ENCODE results near the gene MYO7A.

MYO7A gene

DNA sequence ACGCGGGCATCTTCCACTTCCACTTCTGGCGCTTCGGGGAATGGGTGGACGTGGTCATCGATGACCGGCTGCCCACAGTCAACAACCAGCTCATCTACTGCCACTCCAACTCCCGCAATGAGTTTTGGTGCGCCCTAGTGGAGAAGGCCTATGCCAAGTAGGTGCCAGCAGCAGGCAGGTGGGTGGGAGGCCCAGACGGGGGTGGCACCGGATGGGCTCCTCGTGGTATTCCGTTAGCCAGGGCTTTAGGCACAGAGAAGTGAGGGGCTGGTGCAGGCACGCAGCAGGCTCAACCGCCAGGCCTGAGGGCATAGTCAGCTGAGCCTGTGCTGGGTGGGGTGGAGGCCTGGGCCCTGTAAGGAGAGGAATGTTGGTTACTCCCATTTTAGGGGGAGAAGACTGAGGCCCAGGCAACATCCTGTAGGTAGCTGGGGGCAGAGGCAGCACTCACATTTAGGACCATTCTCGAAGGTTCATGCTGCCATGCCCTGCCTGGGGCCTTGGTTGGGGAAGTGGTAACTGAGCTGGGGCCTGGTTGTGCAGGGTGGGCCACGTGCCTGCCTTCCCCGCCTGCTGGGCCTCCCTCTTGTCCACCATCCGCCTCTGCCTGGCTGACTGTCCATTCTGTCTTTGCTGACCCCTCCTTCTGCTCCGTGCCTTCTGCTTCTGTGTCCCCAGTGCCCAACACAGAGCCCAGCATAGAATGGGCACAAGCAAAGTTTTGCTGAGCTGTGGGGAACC, 15.2 kb upstream of the MYO7A start:
- DNase-seq, result no peak

GRCh38 chr11:77113382-77114088, 14.5 kb upstream of the MYO7A start:
- DNase-seq, result peak; percentile 21

GRCh38 chr11:77114089-77114463, 14.0 kb upstream of the MYO7A start:
- DNase-seq, result no peak

- no peak for DNase-seq
These were observed 12.8 kb upstream of the MYO7A start for GRCh38 chr11:77115181-77115611.

GRCh38 chr11:77115956-77116355, 12.1 kb upstream of the MYO7A start:
- DNase-seq, result no peak

DNA sequence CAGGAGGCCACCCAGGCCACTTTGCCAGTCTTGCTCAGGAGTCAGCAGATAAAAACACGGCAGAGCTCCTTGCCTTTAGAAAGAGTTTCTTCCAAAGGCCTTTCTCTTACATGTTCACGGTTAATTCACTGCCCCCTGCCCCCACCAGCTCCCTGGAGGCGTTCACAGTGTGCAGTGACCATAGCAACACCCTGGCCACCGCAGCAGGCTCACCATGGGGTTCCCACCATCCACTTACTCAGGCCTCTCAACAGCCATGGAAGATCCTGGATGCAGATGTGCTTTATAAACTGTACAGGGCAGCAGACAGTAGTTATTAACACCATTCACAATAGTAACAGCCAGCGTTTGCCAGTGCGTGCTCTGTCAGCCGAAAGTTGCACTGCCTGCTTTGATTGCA, 10.6 kb upstream of the MYO7A start:
- peak; percentile 88 for DNase-seq

- no peak for DNase-seq
These were observed 10.0 kb upstream of the MYO7A start for GRCh38 chr11:77118086-77118485.

GRCh38 chr11:77118971-77119370, 9.1 kb upstream of the MYO7A start:
- no peak for DNase-seq

GRCh38 chr11:77119531-77119936, 8.5 kb upstream of the MYO7A start:
- no peak for DNase-seq

GRCh38 chr11:77120571-77120970, 7.5 kb upstream of the MYO7A start:
- DNase-seq, result no peak

DNA sequence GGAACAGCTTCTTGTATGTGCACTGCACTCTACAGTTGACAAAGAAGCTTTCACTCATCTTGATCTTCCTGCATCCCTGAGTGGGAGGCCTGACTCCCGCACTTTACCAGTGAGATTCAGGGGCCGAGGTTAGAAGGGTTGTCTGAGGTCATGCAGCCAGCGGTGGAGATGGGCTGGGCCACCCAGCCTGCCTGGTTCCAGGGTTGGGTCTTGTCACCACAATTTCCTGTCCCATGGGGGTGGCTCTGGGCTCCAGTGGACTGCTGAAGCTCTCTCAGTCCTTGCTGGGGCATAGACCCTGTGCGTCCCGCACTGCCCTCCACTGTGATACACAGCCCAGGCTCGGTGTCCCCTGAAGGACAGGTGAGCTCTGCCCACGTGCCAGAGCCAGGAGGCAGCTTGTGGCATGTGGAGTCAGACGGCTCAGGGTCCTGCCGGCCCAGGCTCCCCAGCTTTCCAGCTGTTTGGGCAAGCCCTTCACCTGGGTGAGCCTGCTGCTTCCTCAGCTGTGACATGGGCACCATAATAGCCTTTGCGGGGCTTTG, 6.9 kb upstream of the MYO7A start:
- no peak for DNase-seq

GRCh38 chr11:77121876-77122575, 6.0 kb upstream of the MYO7A start:
- DNase-seq, result no peak

DNA sequence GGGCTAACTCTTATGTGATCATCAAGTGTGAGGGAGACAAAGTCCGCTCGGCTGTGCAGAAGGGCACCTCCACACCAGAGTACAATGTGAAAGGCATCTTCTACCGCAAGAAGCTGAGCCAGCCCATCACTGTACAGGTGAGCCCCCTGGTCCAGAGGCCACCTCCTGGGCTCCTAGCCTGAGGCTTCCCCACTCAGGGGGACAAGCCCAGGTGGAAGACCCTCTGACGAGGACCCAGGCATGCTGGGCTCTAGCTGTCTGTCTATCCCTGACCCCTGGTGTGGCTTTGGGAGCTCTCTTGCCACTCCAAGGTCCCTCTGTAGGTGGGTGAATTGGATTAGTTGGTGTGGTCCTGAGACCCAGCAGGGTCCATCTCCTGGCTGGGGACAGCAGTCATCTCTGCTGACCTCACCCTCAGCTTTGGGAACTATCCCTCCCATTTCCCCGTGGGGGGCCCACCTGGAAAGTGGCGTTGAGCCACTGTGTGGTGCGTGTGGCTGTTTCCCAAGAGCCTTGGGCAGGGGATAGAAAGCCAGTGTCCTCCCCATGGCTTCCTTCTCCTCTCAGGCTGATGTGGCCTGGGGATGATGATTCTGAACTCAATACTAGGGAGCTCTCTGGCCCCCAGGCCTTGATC, 5.4 kb upstream of the MYO7A start:
- DNase-seq, result no peak

DNA sequence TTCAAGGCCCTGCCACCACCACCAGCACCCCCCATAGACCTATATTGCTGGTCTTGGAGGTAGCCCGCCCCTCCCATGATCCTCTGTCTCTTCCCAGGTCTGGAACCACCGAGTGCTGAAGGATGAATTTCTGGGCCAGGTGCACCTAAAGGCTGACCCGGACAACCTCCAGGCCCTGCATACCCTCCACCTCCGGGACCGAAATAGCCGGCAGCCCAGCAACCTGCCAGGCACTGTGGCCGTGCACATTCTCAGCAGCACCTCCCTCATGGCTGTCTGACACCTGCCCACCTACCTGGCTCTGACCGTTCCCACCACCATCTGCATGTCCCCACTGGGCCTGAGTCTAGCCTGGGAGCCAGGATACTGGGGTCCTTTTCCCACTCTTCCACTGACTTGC, 4.5 kb upstream of the MYO7A start:
- no peak for DNase-seq

- no peak for DNase-seq
These were observed 4.0 kb upstream of the MYO7A start for GRCh38 chr11:77124041-77124440.

DNA sequence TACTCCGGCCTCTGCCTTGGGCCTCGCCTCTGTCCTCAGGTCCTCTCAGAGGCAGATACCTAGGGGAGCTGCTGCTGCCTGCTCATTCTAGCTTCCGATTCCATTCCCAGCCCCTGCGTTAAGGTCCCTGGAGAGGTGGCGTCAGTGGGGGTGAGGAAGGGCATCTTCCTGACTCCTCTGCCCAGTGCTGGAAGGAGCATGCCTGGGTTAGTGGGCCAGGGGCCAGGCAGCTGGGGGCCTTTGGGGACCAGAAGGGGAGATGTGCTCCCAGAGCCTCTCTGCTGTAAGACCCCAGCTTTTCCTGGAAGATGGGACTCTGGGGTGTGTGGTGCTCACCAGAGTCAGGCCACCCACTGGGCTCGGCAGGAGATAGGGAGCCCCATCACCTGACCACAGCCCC, 3.6 kb upstream of the MYO7A start:
- DNase-seq, result no peak

DNA sequence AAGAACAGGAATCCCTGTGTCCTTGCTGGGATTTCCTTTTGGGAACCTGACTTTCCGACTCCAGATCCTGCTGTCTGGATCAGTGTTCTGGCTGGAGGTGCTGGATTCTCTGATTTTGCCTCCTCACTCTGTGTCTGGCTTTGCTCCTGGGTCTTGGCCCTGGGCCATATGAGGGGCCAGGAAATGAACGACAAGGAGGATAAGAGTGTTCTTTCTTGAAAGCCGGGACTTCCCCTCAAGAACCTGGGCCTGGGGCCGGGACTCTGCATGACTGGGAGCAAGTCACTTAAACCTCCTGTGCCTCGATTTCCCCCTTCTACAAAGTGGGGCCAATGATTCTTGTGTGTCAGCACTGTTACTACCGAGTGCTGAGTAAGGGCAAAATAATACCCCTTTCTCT, 2.9 kb upstream of the MYO7A start:
- DNase-seq, result no peak

DNA sequence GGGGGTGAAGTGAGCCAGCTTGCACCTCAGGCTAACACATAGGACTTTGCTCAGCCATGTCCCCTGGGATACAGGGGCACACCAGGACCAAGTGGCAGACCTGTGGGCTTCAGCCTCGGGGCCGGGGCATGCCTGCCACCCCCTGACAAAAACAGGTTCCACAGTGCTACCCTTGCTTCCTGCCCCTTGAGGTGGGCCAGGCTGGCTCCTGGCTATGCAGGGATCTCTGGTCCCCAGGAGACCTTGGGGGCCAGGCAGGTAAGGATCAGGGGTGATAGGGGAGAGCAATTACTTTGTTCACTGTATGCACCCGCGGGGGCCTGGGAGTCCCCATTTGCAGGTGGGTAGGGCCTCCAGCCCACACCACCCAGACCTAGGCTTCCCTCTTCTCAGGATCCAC, 2.4 kb upstream of the MYO7A start:
- DNase-seq, result no peak

DNA sequence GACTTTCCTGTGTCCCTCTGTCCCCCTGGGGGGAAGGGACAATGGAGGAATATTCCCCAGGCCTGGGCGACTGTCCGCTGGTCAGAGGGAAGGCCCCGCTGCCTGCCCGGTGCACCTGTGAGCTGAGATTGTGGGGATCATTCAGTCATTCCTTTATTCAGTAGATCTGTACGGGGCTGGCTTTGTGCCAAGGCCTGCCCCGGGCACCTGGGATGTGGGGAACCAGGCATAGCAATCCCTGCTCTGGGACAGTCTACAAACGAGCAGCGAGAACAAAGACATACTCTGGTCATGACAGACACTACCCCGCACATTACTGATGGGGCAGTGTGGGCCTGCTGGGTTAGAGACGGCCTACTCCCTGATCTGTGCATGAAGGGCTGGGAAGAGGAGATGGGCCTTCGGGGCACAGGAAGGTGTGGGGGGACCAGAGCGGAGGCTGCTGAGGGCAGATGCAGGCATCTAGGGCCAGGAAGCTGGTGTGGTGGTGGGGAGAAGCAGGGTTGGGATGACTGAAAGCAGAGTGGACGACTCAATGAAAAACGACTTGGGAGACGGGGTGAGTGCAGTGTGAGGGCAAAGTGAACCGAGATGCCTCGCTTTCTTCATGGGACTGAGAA, 1.8 kb upstream of the MYO7A start:
- no peak for DNase-seq

- DNase-seq, result no peak
These were observed 1.2 kb upstream of the MYO7A start for GRCh38 chr11:77126861-77127234.

GRCh38 chr11:77127235-77127911, 673 bp upstream of the MYO7A start:
- DNase-seq, result peak; percentile 35

Measured in NCI-H2227 treated with DMSO at 0.1 percent for 48 hours (cell line).